Measurements from ENCODE around the gene GTPBP8.

GTPBP8 gene

DNA sequence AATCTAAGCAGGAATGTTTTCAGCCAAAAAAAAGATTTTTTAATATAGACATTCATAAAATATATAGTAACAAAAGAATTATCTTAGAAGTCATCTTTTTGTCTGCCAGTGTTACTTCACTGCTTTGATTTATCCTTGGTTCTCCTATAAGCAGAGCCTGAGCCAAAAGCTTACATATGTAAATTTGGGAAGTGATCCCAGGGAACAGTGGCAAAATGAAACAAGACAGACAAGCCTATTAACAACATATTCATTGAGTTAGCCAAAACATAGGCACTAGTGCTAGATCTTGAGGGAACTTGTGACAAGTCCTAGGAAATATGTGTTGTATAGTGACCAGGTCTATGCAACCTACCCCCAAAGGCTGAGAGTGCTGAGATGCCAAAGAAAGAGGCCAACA is 11.3 kb downstream of the GTPBP8 start:
- TF ChIP-seq TCF12 (IDR thresholded peaks at IDR 0.05; ENCODE audit: low read depth), result no peak
- TF ChIP-seq YY1 (IDR thresholded peaks at IDR 0.05; ENCODE audit: low read depth), result no peak
- TF ChIP-seq TEAD4 (IDR thresholded peaks at IDR 0.05), result no peak
- no peak for TF ChIP-seq CREB1 (IDR thresholded peaks at IDR 0.05; ENCODE audit: low read depth)
- no peak for TF ChIP-seq CEBPB (IDR thresholded peaks at IDR 0.05)
- TF ChIP-seq NFIC (IDR thresholded peaks at IDR 0.05), result no peak
- TF ChIP-seq EP300 (IDR thresholded peaks at IDR 0.05; ENCODE audit: borderline replicate concordance), result no peak
- TF ChIP-seq RAD21 (IDR thresholded peaks at IDR 0.05; ENCODE audit: low read depth), result no peak
- TF ChIP-seq, protein P1, sequence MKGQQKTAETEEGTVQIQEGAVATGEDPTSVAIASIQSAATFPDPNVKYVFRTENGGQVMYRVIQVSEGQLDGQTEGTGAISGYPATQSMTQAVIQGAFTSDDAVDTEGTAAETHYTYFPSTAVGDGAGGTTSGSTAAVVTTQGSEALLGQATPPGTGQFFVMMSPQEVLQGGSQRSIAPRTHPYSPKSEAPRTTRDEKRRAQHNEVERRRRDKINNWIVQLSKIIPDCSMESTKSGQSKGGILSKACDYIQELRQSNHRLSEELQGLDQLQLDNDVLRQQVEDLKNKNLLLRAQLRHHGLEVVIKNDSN (IDR thresholded peaks at IDR 0.05), result no peak
- TF ChIP-seq, protein P2, sequence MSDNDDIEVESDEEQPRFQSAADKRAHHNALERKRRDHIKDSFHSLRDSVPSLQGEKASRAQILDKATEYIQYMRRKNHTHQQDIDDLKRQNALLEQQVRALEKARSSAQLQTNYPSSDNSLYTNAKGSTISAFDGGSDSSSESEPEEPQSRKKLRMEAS (IDR thresholded peaks at IDR 0.05), result no peak
- no peak for TF ChIP-seq FOXM1 (IDR thresholded peaks at IDR 0.05; ENCODE audit: borderline replicate concordance, low read depth)
- TF ChIP-seq TAF1 (IDR thresholded peaks at IDR 0.05; ENCODE audit: low read depth), result no peak
- TF ChIP-seq, protein P3, sequence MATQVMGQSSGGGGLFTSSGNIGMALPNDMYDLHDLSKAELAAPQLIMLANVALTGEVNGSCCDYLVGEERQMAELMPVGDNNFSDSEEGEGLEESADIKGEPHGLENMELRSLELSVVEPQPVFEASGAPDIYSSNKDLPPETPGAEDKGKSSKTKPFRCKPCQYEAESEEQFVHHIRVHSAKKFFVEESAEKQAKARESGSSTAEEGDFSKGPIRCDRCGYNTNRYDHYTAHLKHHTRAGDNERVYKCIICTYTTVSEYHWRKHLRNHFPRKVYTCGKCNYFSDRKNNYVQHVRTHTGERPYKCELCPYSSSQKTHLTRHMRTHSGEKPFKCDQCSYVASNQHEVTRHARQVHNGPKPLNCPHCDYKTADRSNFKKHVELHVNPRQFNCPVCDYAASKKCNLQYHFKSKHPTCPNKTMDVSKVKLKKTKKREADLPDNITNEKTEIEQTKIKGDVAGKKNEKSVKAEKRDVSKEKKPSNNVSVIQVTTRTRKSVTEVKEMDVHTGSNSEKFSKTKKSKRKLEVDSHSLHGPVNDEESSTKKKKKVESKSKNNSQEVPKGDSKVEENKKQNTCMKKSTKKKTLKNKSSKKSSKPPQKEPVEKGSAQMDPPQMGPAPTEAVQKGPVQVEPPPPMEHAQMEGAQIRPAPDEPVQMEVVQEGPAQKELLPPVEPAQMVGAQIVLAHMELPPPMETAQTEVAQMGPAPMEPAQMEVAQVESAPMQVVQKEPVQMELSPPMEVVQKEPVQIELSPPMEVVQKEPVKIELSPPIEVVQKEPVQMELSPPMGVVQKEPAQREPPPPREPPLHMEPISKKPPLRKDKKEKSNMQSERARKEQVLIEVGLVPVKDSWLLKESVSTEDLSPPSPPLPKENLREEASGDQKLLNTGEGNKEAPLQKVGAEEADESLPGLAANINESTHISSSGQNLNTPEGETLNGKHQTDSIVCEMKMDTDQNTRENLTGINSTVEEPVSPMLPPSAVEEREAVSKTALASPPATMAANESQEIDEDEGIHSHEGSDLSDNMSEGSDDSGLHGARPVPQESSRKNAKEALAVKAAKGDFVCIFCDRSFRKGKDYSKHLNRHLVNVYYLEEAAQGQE (IDR thresholded peaks at IDR 0.05; ENCODE audit: low read depth), result no peak
- no peak for TF ChIP-seq EGR1 (IDR thresholded peaks at IDR 0.05)
- no peak for TF ChIP-seq ZBTB7A (IDR thresholded peaks at IDR 0.05; ENCODE audit: low read depth)

DNA sequence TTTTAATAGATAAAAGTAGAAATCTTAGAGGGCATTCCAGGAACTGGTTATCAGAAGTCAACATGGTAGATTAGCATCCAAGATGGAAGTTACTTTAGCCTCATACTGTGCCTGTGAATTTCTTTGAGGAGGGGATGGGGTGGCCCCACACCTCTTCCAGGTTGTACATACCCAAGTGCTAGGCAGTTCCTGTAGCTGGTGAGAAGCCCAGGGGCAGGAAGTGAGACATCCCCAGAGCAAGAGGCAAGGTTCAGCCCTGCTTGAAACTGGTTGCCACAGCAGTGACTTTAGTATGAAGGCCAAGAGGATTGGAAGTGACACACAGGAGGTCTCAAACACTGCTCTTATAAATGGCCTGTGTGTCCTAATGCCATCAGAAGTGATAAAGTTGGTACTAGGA is 11.9 kb downstream of the GTPBP8 start:
- TF ChIP-seq TAF1 (IDR thresholded peaks at IDR 0.05; ENCODE audit: low read depth) (no peak), TEAD4 (IDR thresholded peaks at IDR 0.05) (no peak), ZBTB7A (IDR thresholded peaks at IDR 0.05; ENCODE audit: low read depth) (no peak), EP300 (IDR thresholded peaks at IDR 0.05; ENCODE audit: borderline replicate concordance) (no peak), CREB1 (IDR thresholded peaks at IDR 0.05; ENCODE audit: low read depth) (no peak), YY1 (IDR thresholded peaks at IDR 0.05; ENCODE audit: low read depth) (no peak), NFIC (IDR thresholded peaks at IDR 0.05) (no peak), TCF12 (IDR thresholded peaks at IDR 0.05; ENCODE audit: low read depth) (no peak), FOXM1 (IDR thresholded peaks at IDR 0.05; ENCODE audit: borderline replicate concordance, low read depth) (no peak), RAD21 (IDR thresholded peaks at IDR 0.05; ENCODE audit: low read depth) (no peak), CEBPB (IDR thresholded peaks at IDR 0.05) (no peak)
- TF ChIP-seq, protein P3 (IDR thresholded peaks at IDR 0.05; ENCODE audit: low read depth), result no peak
- TF ChIP-seq, protein P2 (IDR thresholded peaks at IDR 0.05), result no peak
- TF ChIP-seq, protein P1 (IDR thresholded peaks at IDR 0.05), result no peak

DNA sequence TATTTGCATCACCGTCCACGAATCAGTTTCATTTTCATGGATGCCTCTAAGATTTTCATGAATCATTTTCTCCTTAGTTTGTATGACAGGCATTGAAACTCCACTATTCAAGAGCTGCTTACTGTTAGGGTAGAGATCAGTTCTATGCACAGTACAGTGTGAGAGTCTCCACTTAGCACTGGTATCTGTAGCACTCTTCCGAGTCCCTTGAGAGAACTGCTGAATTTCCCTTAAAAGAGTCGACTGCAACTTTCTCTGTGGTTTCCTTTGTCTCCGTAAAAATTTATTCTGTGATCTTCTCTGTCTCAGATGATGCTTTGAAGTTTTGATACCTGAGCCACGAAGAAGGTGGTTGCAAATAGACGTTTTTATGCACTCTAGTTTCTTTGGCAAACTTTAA is 14.8 kb downstream of the GTPBP8 start:
- no peak for TF ChIP-seq EP300 (IDR thresholded peaks at IDR 0.05; ENCODE audit: borderline replicate concordance)
- TF ChIP-seq CEBPB (IDR thresholded peaks at IDR 0.05), result no peak
- TF ChIP-seq YY1 (IDR thresholded peaks at IDR 0.05; ENCODE audit: low read depth), result no peak
- TF ChIP-seq, protein P2 (IDR thresholded peaks at IDR 0.05), result no peak
- TF ChIP-seq NFIC (IDR thresholded peaks at IDR 0.05), result no peak
- TF ChIP-seq, protein P1 (IDR thresholded peaks at IDR 0.05), result no peak
- TF ChIP-seq CREB1 (IDR thresholded peaks at IDR 0.05; ENCODE audit: low read depth), result no peak
- TF ChIP-seq, protein P3 (IDR thresholded peaks at IDR 0.05; ENCODE audit: low read depth), result no peak
- no peak for TF ChIP-seq TAF1 (IDR thresholded peaks at IDR 0.05; ENCODE audit: low read depth)
- no peak for TF ChIP-seq ZBTB7A (IDR thresholded peaks at IDR 0.05; ENCODE audit: low read depth)
